Epithelial cell of esophagus (primary cell): ENCODE data around the gene TRPM7.
A peak's percentile ranks its signal among the peaks of the same experiment; 100 is the strongest.
"Not testable (repeated sequence)": the region's sequence is repeated elsewhere in the genome, so short reads cannot be mapped to it uniquely, and the experiment has no call there.

ENCODE experiments used
- DNase-seq: peaks from one replicate; pipeline ENCODE4 v3.0.0; 2010; ENCODE audit warnings: low read depth
- H3K4me3 ChIP-seq: 2 replicates; pipeline ENCODE4 v1.5.1; 2011; ENCODE audit warnings: mild to moderate bottlenecking, low read length, control low read depth
- CTCF ChIP-seq: IDR thresholded peaks from 2 replicates; pipeline ENCODE4 v1.5.1; 2011; ENCODE audit warnings: low read depth, mild to moderate bottlenecking, low read length, control low read depth, inconsistent platforms; ENCODE audit not compliant: insufficient read depth; ENCODE audit errors: missing control alignments

Gene TRPM7

GRCh38 chr15:50628421-50628820, 58.2 kb downstream of the TRPM7 start:
- no peak for TF ChIP-seq CTCF
- no peak for DNase-seq
- H3K4me3 ChIP-seq: no peak overlapping the region

GRCh38 chr15:50627351-50628055, 59.1 kb downstream of the TRPM7 start:
- peak; percentile 2 for DNase-seq
- H3K4me3 ChIP-seq: no peak overlapping the region
- no peak for TF ChIP-seq CTCF

- no peak for DNase-seq
- TF ChIP-seq CTCF: no peak
- no peak overlapping the region for H3K4me3 ChIP-seq
Observed at GRCh38 chr15:50624616-50625168, 61.9 kb downstream of the TRPM7 start.

- not testable (repeated sequence) for H3K4me3 ChIP-seq
- peak; percentile 36 for TF ChIP-seq CTCF
- peak; percentile 35 for DNase-seq
Observed at GRCh38 chr15:50622361-50622943, 64.1 kb downstream of the TRPM7 start.

- not testable (repeated sequence) for DNase-seq, H3K4me3 ChIP-seq
Observed at GRCh38 chr15:50616960-50617359, 69.6 kb downstream of the TRPM7 start.

GRCh38 chr15:50616554-50616953, 70.0 kb downstream of the TRPM7 start:
- H3K4me3 ChIP-seq, DNase-seq: not testable (repeated sequence)

- no peak for DNase-seq
- TF ChIP-seq CTCF: no peak
- H3K4me3 ChIP-seq: no peak overlapping the region
Observed at GRCh38 chr15:50613600-50613999, 73.0 kb downstream of the TRPM7 start.

GRCh38 chr15:50607129-50607528, 79.5 kb downstream of the TRPM7 start:
- no peak for TF ChIP-seq CTCF
- no peak for DNase-seq
- H3K4me3 ChIP-seq: no peak overlapping the region
